SU-DHL-6 (cell line): ENCODE results near the gene SMOC2.

Experiments
- H2AFZ ChIP-seq: fragments of 200-600 bp; sonication (generic); 2 replicates; pipeline ENCODE4 v1.6.1; 2014; ENCODE audit warnings: low read depth, mild to moderate bottlenecking, moderate library complexity, mixed read lengths, antibody characterized with exemption, low read length; ENCODE audit not compliant: severe bottlenecking
- H3F3A ChIP-seq: fragments of 200-600 bp; shearing (Covaris generic); 2 replicates; pipeline ENCODE4 v1.6.0; 2016; ENCODE audit warnings: antibody characterized with exemption, mild to moderate bottlenecking; ENCODE audit not compliant: insufficient read depth
- H3K27ac ChIP-seq: fragments of 200-600 bp; sonication (generic); 2 replicates; pipeline ENCODE4 v1.5.1; 2016; ENCODE audit warnings: low read depth, mild to moderate bottlenecking, low read length, moderate library complexity, mixed read lengths
- H3K27me3 ChIP-seq: fragments of 200-600 bp; sonication (generic), shearing (Covaris generic); 2 replicates; pipeline ENCODE4 v1.6.0; 2014; ENCODE audit warnings: mild to moderate bottlenecking, low read length
- H3K36me3 ChIP-seq: fragments of 200-600 bp; sonication (generic); 2 replicates; pipeline ENCODE4 v1.6.1; 2014; ENCODE audit warnings: mild to moderate bottlenecking, low read length, mixed read lengths
- H3K4me2 ChIP-seq: fragments of 300-600, 200-600 bp; shearing (Covaris generic), sonication (generic); 2 replicates; pipeline ENCODE4 v1.6.0; 2014; ENCODE audit warnings: low read length, low read depth, mild to moderate bottlenecking; ENCODE audit not compliant: poor library complexity, severe bottlenecking
- H3K4me3 ChIP-seq: fragments of 200-600 bp; sonication (generic); 2 replicates; pipeline ENCODE4 v1.5.1; 2014; ENCODE audit warnings: antibody characterized with exemption, low read length, mild to moderate bottlenecking, mixed read lengths; ENCODE audit not compliant: insufficient read depth, poor library complexity, severe bottlenecking
- H3K79me2 ChIP-seq: fragments of 200-600 bp; sonication (generic); 2 replicates; pipeline ENCODE4 v1.6.1; 2014; ENCODE audit warnings: mild to moderate bottlenecking, low read length, moderate library complexity; ENCODE audit not compliant: insufficient read depth
- H3K9ac ChIP-seq: fragments of 200-600 bp; sonication (generic); 2 replicates; pipeline ENCODE4 v1.7.0; 2014; ENCODE audit warnings: mild to moderate bottlenecking, low read length
- H3K9me2 ChIP-seq: fragments of 200-600 bp; sonication (generic); replicated peaks from 2 replicates; pipeline ENCODE4 v1.6.1; 2014; ENCODE audit warnings: low read length; ENCODE audit not compliant: insufficient read depth
- H3K9me3 ChIP-seq: fragments of 200-600 bp; sonication (generic); 2 replicates; pipeline ENCODE4 v1.6.1; 2014; ENCODE audit warnings: low read length, mixed read lengths; ENCODE audit not compliant: insufficient read depth
- H4K20me1 ChIP-seq: fragments of 200-600 bp; sonication (generic); 2 replicates; pipeline ENCODE4 v1.6.1; 2014; ENCODE audit warnings: low read depth, mild to moderate bottlenecking, antibody characterized with exemption, low read length, moderate library complexity, mixed read lengths
- EZH2phosphoT487 ChIP-seq: fragments of 200-600 bp; sonication (generic), shearing (Covaris generic); conservative IDR thresholded peaks from 2 replicates; pipeline ENCODE4 v1.6.1; 2018; ENCODE audit warnings: mild to moderate bottlenecking, antibody characterized with exemption, low read length, moderate library complexity, mixed read lengths
- TF ChIP-seq, protein P1 (sequence below): fragments of 200-600 bp; sonication (generic); IDR thresholded peaks from one replicate; pipeline ENCODE4 v1.5.1; 2017; ENCODE audit warnings: antibody characterized with exemption, mild to moderate bottlenecking, low read length, moderate library complexity; ENCODE audit not compliant: insufficient read depth, poor library complexity, severe bottlenecking

The SMOC2 gene

GRCh38 chr6:168664956-168665355, 224.0 kb downstream of the SMOC2 start:
- no peak overlapping the region for H3K4me2 ChIP-seq
- no peak overlapping the region for H2AFZ ChIP-seq
- no peaks in the 10 kb centered on the region for H4K20me1 ChIP-seq
- H3K27me3 ChIP-seq: no peaks in the 10 kb centered on the region
- no peak overlapping the region for H3K4me3 ChIP-seq
- no peaks in the 10 kb centered on the region for H3K36me3 ChIP-seq
- no peaks in the 10 kb centered on the region for H3F3A ChIP-seq
- H3K27ac ChIP-seq: no peak overlapping the region
- TF ChIP-seq, protein P1, sequence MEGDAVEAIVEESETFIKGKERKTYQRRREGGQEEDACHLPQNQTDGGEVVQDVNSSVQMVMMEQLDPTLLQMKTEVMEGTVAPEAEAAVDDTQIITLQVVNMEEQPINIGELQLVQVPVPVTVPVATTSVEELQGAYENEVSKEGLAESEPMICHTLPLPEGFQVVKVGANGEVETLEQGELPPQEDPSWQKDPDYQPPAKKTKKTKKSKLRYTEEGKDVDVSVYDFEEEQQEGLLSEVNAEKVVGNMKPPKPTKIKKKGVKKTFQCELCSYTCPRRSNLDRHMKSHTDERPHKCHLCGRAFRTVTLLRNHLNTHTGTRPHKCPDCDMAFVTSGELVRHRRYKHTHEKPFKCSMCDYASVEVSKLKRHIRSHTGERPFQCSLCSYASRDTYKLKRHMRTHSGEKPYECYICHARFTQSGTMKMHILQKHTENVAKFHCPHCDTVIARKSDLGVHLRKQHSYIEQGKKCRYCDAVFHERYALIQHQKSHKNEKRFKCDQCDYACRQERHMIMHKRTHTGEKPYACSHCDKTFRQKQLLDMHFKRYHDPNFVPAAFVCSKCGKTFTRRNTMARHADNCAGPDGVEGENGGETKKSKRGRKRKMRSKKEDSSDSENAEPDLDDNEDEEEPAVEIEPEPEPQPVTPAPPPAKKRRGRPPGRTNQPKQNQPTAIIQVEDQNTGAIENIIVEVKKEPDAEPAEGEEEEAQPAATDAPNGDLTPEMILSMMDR: no peak
- no peak overlapping the region for H3K9ac ChIP-seq
- no peaks in the 10 kb centered on the region for H3K79me2 ChIP-seq
- H3K9me3 ChIP-seq: no peaks in the 10 kb centered on the region
- H3K9me2 ChIP-seq: no peaks in the 10 kb centered on the region

DNA sequence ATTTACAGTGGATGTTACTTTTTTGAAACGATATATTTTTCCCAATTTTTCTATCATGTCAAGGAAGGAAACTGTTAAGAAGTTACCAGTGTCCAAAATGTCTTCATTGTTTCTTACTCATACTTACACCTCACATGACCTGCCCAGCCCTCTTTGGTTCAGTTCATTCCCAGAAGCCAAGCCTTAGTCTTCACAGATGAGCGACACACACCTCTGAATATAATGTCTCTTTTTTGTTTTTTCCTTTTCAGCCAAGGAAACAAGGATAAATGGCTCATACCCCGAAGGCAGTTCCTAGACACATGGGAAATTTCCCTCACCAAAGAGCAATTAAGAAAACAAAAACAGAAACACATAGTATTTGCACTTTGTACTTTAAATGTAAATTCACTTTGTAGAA, 225.2 kb downstream of the SMOC2 start:
- H3K27me3 ChIP-seq: no peaks in the 10 kb centered on the region
- H3K36me3 ChIP-seq: no peaks in the 10 kb centered on the region
- no peak overlapping the region for H3K9ac ChIP-seq
- H3K4me2 ChIP-seq: no peak overlapping the region
- TF ChIP-seq, protein P1: no peak
- no peak for TF ChIP-seq EZH2phosphoT487
- no peak overlapping the region for H3K27ac ChIP-seq
- no peaks in the 10 kb centered on the region for H3F3A ChIP-seq
- no peaks in the 10 kb centered on the region for H4K20me1 ChIP-seq
- no peak overlapping the region for H3K4me3 ChIP-seq
- no peak overlapping the region for H2AFZ ChIP-seq
- no peaks in the 10 kb centered on the region for H3K9me3 ChIP-seq
- H3K9me2 ChIP-seq: no peaks in the 10 kb centered on the region
- H3K79me2 ChIP-seq: no peaks in the 10 kb centered on the region

DNA sequence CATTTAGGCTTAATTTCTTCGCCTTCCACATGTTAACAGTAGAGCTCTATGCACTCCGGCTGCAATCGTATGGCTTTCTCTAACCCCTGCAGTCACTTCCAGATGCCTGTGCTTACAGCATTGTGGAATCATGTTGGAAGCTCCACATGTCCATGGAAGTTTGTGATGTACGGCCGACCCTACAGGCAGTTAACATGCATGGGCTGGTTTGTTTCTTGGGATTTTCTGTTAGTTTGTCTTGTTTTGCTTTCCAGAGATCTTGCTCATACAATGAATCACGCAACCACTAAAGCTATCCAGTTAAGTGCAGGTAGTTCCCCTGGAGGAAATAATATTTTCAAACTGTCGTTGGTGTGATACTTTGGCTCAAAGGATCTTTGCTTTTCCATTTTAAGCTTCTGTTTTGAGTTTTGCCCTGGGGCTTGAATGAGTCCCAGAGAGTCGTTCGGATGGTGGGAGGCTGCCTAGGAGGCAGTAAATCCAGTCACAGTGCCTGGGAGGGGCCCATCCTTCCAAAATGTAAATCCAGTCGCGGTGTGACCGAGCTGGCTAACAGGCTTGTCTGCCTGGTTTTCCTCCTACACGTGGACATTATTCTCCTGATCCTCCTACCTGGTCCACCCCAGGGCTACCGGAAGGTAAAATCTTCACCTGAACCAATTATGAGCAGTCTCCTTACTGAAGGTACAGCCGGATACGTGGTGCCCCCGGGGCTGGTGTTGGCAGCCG, 225.9 kb downstream of the SMOC2 start:
- Histone ChIP-seq H3F3A (no peaks in the 10 kb centered on the region), H3K9me3 (no peaks in the 10 kb centered on the region), H3K27me3 (no peaks in the 10 kb centered on the region), H3K79me2 (no peaks in the 10 kb centered on the region), H3K36me3 (no peaks in the 10 kb centered on the region), H2AFZ (no peak overlapping the region), H3K4me2 (no peak overlapping the region), H4K20me1 (no peaks in the 10 kb centered on the region), H3K27ac (no peak overlapping the region), H3K9ac (no peak overlapping the region), H3K4me3 (no peak overlapping the region), H3K9me2 (no peaks in the 10 kb centered on the region)
- TF ChIP-seq EZH2phosphoT487: no peak
- TF ChIP-seq, protein P1: no peak
